A673 (cell line): ENCODE measurements around the gene YPEL2. TPM values are rescaled to one million over a fixed set of nuclear protein-coding genes. Genes with fewer than 3 reads are reported as not detected.

ENCODE experiments used
- BruUV-seq: library from RNA; stranded (reverse); fragments of 400-500 nt; replicated peaks from 2 replicates; lab custom pipeline; 2021; lab: Mats Ljungman, UMichigan
- CTCF ChIA-PET: fragments of 300-600 bp; sonication (Branson Sonifier 250); formaldehyde crosslinking; loops from one replicate; lab custom pipeline; 2022; ENCODE audit warnings: antibody characterized with exemption; lab: Charles Lee
- POLR2A ChIA-PET: fragments of 300-600 bp; sonication (Branson Sonifier 250); formaldehyde crosslinking; loops from one replicate; lab custom pipeline; 2022; ENCODE audit warnings: antibody characterized with exemption; ENCODE audit not compliant: low non-redundant PET; lab: Charles Lee
- DNase-seq: peaks from one replicate; pipeline ENCODE4 v3.0.0-alpha.2; 2015; ENCODE audit warnings: low spot score
- H3K27ac ChIP-seq: fragments of 200-600 bp; sonication (generic); 2 replicates; pipeline ENCODE4 v1.5.1; 2016; ENCODE audit warnings: mixed run types, low read depth, mild to moderate bottlenecking, mixed read lengths, antibody characterized with exemption, low read length; ENCODE audit not compliant: poor library complexity, severe bottlenecking
- H3K27me3 ChIP-seq: fragments of 200-600 bp; sonication (generic); replicated peaks from 2 replicates; pipeline ENCODE4 v1.6.1; 2017; ENCODE audit warnings: mixed run types, low read depth, mild to moderate bottlenecking, mixed read lengths, antibody characterized with exemption, low read length; ENCODE audit not compliant: insufficient read depth, poor library complexity
- H3K36me3 ChIP-seq: fragments of 200-600 bp; sonication (generic); 2 replicates; pipeline ENCODE4 v1.6.1; 2016; ENCODE audit warnings: mixed run types, mild to moderate bottlenecking, mixed read lengths, antibody characterized with exemption, low read length; ENCODE audit not compliant: insufficient read depth, poor library complexity, severe bottlenecking
- H3K4me1 ChIP-seq: fragments of 200-600 bp; sonication (generic); 2 replicates; pipeline ENCODE4 v1.6.1; 2017; ENCODE audit warnings: mixed run types, mild to moderate bottlenecking, mixed read lengths, antibody characterized with exemption, low read length; ENCODE audit not compliant: insufficient read depth, poor library complexity, severe bottlenecking
- H3K4me3 ChIP-seq: fragments of 200-600 bp; sonication (generic); 2 replicates; pipeline ENCODE4 v1.5.1; 2016; ENCODE audit warnings: low read depth, mixed run types, mild to moderate bottlenecking, mixed read lengths, low read length; ENCODE audit not compliant: poor library complexity, severe bottlenecking
- H3K9me3 ChIP-seq: fragments of 200-600 bp; sonication (generic); 2 replicates; pipeline ENCODE4 v1.6.1; 2016; ENCODE audit warnings: mixed run types, low read depth, mild to moderate bottlenecking, mixed read lengths, antibody characterized with exemption, low read length; ENCODE audit not compliant: poor library complexity, severe bottlenecking
- EZH2 ChIP-seq: fragments of 200-600 bp; sonication (generic); IDR thresholded peaks from 2 replicates; pipeline ENCODE4 v1.6.1; 2017; ENCODE audit warnings: borderline replicate concordance, low read depth, mild to moderate bottlenecking, mixed read lengths, antibody characterized with exemption, low read length; ENCODE audit not compliant: poor library complexity, severe bottlenecking
- intact Hi-C: fragments of 100-400 bp; cut with micrococcal nuclease; formaldehyde crosslinking; loops from one replicate; pipeline ENCODE4 v1.10.0; 2022; ENCODE audit not compliant: unreplicated experiment
- total RNA-seq: library from RNA; stranded (reverse); gene quantifications from 2 replicates; pipeline ENCODE4 v1.2.3, GENCODE V29; 2021
- TF ChIP-seq, protein P1 (sequence below): fragments of 300-800, 200-600 bp; sonication (generic); conservative IDR thresholded peaks from 2 replicates; pipeline ENCODE4 v1.5.1; 2017; ENCODE audit warnings: low read depth, mild to moderate bottlenecking, antibody characterized with exemption, low read length, moderate library complexity, mixed read lengths

YPEL2 gene
- total RNA-seq, 1 experiment from 2014 or later, result 0.60 TPM

GRCh38 chr17:59355702-59356325 is 24.4 kb downstream of the YPEL2 start:
- Histone ChIP-seq H3K9me3 (no peaks in the 10 kb centered on the region), H3K36me3 (no peaks in the 10 kb centered on the region), H3K4me3 (no peak overlapping the region), H3K4me1 (peaks cover 5% of the 10 kb centered on the region), H3K27me3 (no peaks in the 10 kb centered on the region), H3K27ac (no peak overlapping the region)
- intact Hi-C loops, result no loop called here
- ChIA-PET POLR2A (no interaction called here), CTCF (no interaction called here)
- DNase-seq, result no peak
- BruUV-seq, result no TSS peak
- TF ChIP-seq, protein P1, sequence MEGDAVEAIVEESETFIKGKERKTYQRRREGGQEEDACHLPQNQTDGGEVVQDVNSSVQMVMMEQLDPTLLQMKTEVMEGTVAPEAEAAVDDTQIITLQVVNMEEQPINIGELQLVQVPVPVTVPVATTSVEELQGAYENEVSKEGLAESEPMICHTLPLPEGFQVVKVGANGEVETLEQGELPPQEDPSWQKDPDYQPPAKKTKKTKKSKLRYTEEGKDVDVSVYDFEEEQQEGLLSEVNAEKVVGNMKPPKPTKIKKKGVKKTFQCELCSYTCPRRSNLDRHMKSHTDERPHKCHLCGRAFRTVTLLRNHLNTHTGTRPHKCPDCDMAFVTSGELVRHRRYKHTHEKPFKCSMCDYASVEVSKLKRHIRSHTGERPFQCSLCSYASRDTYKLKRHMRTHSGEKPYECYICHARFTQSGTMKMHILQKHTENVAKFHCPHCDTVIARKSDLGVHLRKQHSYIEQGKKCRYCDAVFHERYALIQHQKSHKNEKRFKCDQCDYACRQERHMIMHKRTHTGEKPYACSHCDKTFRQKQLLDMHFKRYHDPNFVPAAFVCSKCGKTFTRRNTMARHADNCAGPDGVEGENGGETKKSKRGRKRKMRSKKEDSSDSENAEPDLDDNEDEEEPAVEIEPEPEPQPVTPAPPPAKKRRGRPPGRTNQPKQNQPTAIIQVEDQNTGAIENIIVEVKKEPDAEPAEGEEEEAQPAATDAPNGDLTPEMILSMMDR, result no peak
- TF ChIP-seq EZH2, result no peak

GRCh38 chr17:59356543-59357218 is 25.2 kb downstream of the YPEL2 start:
- no peak overlapping the region for H3K27ac ChIP-seq

DNA sequence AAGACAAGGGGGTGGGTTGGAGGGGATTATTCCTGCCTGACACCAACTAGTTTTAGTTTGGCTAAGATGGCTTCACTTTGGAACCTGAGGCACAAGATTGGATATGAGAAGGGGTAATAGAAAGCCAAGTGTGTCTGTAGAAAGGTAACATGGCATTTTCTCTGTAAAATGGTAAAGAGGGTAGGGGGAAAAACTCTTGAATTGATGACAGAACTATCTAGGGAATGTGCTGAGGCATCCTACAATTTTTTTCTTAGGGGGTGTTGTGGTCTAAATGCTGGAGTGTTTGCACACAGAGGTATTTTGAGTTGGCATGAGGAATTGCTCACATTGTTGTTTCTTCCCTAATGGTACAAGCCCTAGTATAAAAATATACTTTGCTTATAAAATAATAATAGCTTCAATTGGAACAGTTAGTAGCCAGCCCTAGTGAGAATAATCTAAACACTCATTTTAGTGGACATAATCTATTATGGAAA is 25.8 kb downstream of the YPEL2 start:
- Histone ChIP-seq H3K27ac (no peak overlapping the region), H3K4me3 (no peak overlapping the region), H3K9me3 (no peaks in the 10 kb centered on the region), H3K36me3 (no peaks in the 10 kb centered on the region), H3K4me1 (peaks cover 5% of the 10 kb centered on the region), H3K27me3 (no peaks in the 10 kb centered on the region)
- no peak for DNase-seq
- no peak for TF ChIP-seq EZH2
- TF ChIP-seq, protein P1, result no peak
- no TSS peak for BruUV-seq
- intact Hi-C loops, result no loop called here
- ChIA-PET POLR2A (no interaction called here), CTCF (no interaction called here)

More at GRCh38 chr17:59356543-59357218, 25.2 kb downstream of the YPEL2 start:
- DNase-seq, result no peak
- CTCF ChIA-PET, result no interaction called here
- H3K9me3 ChIP-seq, result no peaks in the 10 kb centered on the region
- no TSS peak for BruUV-seq
- no peak for TF ChIP-seq EZH2
- TF ChIP-seq, protein P1, result no peak
- H3K4me1 ChIP-seq, result peaks cover 5% of the 10 kb centered on the region
- H3K4me3 ChIP-seq, result no peak overlapping the region
- intact Hi-C loops, result no loop called here
- POLR2A ChIA-PET, result no interaction called here
- no peaks in the 10 kb centered on the region for H3K36me3 ChIP-seq
- H3K27me3 ChIP-seq, result no peaks in the 10 kb centered on the region
